Measurements from ENCODE around the gene ZNF230.

ZNF230 gene

GRCh38 chr19:44005973-44006372 lies 3.2 kb downstream of the ZNF230 start:
- in situ Hi-C loops (cut with MboI; ENCODE audit: low sequenced_read_pairs, unreplicated experiment): no loop called here
- no peak for DNase-seq (ENCODE audit: low spot score)
- TF ChIP-seq, protein P1, sequence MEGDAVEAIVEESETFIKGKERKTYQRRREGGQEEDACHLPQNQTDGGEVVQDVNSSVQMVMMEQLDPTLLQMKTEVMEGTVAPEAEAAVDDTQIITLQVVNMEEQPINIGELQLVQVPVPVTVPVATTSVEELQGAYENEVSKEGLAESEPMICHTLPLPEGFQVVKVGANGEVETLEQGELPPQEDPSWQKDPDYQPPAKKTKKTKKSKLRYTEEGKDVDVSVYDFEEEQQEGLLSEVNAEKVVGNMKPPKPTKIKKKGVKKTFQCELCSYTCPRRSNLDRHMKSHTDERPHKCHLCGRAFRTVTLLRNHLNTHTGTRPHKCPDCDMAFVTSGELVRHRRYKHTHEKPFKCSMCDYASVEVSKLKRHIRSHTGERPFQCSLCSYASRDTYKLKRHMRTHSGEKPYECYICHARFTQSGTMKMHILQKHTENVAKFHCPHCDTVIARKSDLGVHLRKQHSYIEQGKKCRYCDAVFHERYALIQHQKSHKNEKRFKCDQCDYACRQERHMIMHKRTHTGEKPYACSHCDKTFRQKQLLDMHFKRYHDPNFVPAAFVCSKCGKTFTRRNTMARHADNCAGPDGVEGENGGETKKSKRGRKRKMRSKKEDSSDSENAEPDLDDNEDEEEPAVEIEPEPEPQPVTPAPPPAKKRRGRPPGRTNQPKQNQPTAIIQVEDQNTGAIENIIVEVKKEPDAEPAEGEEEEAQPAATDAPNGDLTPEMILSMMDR (IDR thresholded peaks at IDR 0.05; ENCODE audit: borderline replicate concordance, control extremely low read depth, extremely low read depth, insufficient read depth, missing control alignments): no peak

DNA sequence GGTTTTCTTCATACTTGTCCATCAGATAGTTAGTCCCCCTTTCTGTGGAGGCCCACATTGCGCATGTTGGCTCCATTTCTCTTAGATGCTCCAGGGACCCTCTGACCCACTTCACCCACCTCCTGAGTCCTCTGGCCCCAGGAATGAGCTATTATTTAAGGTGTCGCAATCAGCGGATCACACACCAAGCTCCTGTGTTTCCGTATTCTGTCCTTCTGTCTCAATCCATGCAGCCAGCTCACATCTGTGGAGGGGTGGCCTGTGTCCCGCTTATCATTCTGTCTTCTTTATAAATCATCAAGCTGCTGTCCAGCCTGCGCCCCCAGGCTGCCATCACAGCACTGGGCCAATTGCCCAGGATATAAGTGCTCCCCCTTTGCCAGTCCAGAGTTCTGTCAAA lies 4.7 kb downstream of the ZNF230 start:
- in situ Hi-C loops (cut with MboI; ENCODE audit: low sequenced_read_pairs, unreplicated experiment): no loop called here
- TF ChIP-seq, protein P1 (IDR thresholded peaks at IDR 0.05; ENCODE audit: borderline replicate concordance, control extremely low read depth, extremely low read depth, insufficient read depth, missing control alignments): no peak
- no peak for DNase-seq (ENCODE audit: low spot score)

GRCh38 chr19:44010468-44010867 lies 7.7 kb downstream of the ZNF230 start:
- in situ Hi-C loops (cut with MboI; ENCODE audit: low sequenced_read_pairs, unreplicated experiment): no loop called here
- no peak for DNase-seq (ENCODE audit: low spot score)
- TF ChIP-seq, protein P1 (IDR thresholded peaks at IDR 0.05; ENCODE audit: borderline replicate concordance, control extremely low read depth, extremely low read depth, insufficient read depth, missing control alignments): no peak

- TF ChIP-seq, protein P1 (IDR thresholded peaks at IDR 0.05; ENCODE audit: borderline replicate concordance, control extremely low read depth, extremely low read depth, insufficient read depth, missing control alignments): no peak
- in situ Hi-C loops (cut with MboI; ENCODE audit: low sequenced_read_pairs, unreplicated experiment): no loop called here
- no peak for DNase-seq (ENCODE audit: low spot score)
Measured at GRCh38 chr19:44019498-44019897, 16.7 kb downstream of the ZNF230 start.

GRCh38 chr19:44021221-44021620 lies 18.5 kb downstream of the ZNF230 start:
- DNase-seq (ENCODE audit: low spot score): no peak
- in situ Hi-C loops (cut with MboI; ENCODE audit: low sequenced_read_pairs, unreplicated experiment): no loop called here
- TF ChIP-seq, protein P1 (IDR thresholded peaks at IDR 0.05; ENCODE audit: borderline replicate concordance, control extremely low read depth, extremely low read depth, insufficient read depth, missing control alignments): no peak

- TF ChIP-seq, protein P1 (IDR thresholded peaks at IDR 0.05; ENCODE audit: borderline replicate concordance, control extremely low read depth, extremely low read depth, insufficient read depth, missing control alignments): no peak
- DNase-seq (ENCODE audit: low spot score): no peak
- in situ Hi-C loops (cut with MboI; ENCODE audit: low sequenced_read_pairs, unreplicated experiment): no loop called here
Measured at GRCh38 chr19:44024900-44025216, 22.1 kb downstream of the ZNF230 start.

Data from GM13976 (cell line).